A673 (cell line): Measurements from ENCODE around the gene RAB7B. TPM values are rescaled to one million over a fixed set of nuclear protein-coding genes. Genes with fewer than 3 reads are reported as not detected.

Experiments
- BruUV-seq: library from RNA; stranded (reverse); fragments of 400-500 nt; replicated peaks from 2 replicates; lab custom pipeline; 2021; lab: Mats Ljungman, UMichigan
- CTCF ChIA-PET: fragments of 300-600 bp; sonication (Branson Sonifier 250); formaldehyde crosslinking; loops from one replicate; lab custom pipeline; 2022; ENCODE audit warnings: antibody characterized with exemption; lab: Charles Lee
- POLR2A ChIA-PET: fragments of 300-600 bp; sonication (Branson Sonifier 250); formaldehyde crosslinking; loops from one replicate; lab custom pipeline; 2022; ENCODE audit warnings: antibody characterized with exemption; ENCODE audit not compliant: low non-redundant PET; lab: Charles Lee
- DNase-seq: peaks from one replicate; pipeline ENCODE4 v3.0.0-alpha.2; 2015; ENCODE audit warnings: low spot score
- H3K27ac ChIP-seq: fragments of 200-600 bp; sonication (generic); 2 replicates; pipeline ENCODE4 v1.5.1; 2016; ENCODE audit warnings: mixed run types, low read depth, mild to moderate bottlenecking, mixed read lengths, antibody characterized with exemption, low read length; ENCODE audit not compliant: poor library complexity, severe bottlenecking
- H3K27me3 ChIP-seq: fragments of 200-600 bp; sonication (generic); replicated peaks from 2 replicates; pipeline ENCODE4 v1.6.1; 2017; ENCODE audit warnings: mixed run types, low read depth, mild to moderate bottlenecking, mixed read lengths, antibody characterized with exemption, low read length; ENCODE audit not compliant: insufficient read depth, poor library complexity
- H3K36me3 ChIP-seq: fragments of 200-600 bp; sonication (generic); 2 replicates; pipeline ENCODE4 v1.6.1; 2016; ENCODE audit warnings: mixed run types, mild to moderate bottlenecking, mixed read lengths, antibody characterized with exemption, low read length; ENCODE audit not compliant: insufficient read depth, poor library complexity, severe bottlenecking
- H3K4me1 ChIP-seq: fragments of 200-600 bp; sonication (generic); 2 replicates; pipeline ENCODE4 v1.6.1; 2017; ENCODE audit warnings: mixed run types, mild to moderate bottlenecking, mixed read lengths, antibody characterized with exemption, low read length; ENCODE audit not compliant: insufficient read depth, poor library complexity, severe bottlenecking
- H3K4me3 ChIP-seq: fragments of 200-600 bp; sonication (generic); 2 replicates; pipeline ENCODE4 v1.5.1; 2016; ENCODE audit warnings: low read depth, mixed run types, mild to moderate bottlenecking, mixed read lengths, low read length; ENCODE audit not compliant: poor library complexity, severe bottlenecking
- H3K9me3 ChIP-seq: fragments of 200-600 bp; sonication (generic); 2 replicates; pipeline ENCODE4 v1.6.1; 2016; ENCODE audit warnings: mixed run types, low read depth, mild to moderate bottlenecking, mixed read lengths, antibody characterized with exemption, low read length; ENCODE audit not compliant: poor library complexity, severe bottlenecking
- EZH2 ChIP-seq: fragments of 200-600 bp; sonication (generic); IDR thresholded peaks from 2 replicates; pipeline ENCODE4 v1.6.1; 2017; ENCODE audit warnings: borderline replicate concordance, low read depth, mild to moderate bottlenecking, mixed read lengths, antibody characterized with exemption, low read length; ENCODE audit not compliant: poor library complexity, severe bottlenecking
- intact Hi-C: fragments of 100-400 bp; cut with micrococcal nuclease; formaldehyde crosslinking; loops from one replicate; pipeline ENCODE4 v1.10.0; 2022; ENCODE audit not compliant: unreplicated experiment
- total RNA-seq: library from RNA; stranded (reverse); gene quantifications from 2 replicates; pipeline ENCODE4 v1.2.3, GENCODE V29; 2021
- TF ChIP-seq, protein P1 (sequence below): fragments of 300-800, 200-600 bp; sonication (generic); conservative IDR thresholded peaks from 2 replicates; pipeline ENCODE4 v1.5.1; 2017; ENCODE audit warnings: low read depth, mild to moderate bottlenecking, antibody characterized with exemption, low read length, moderate library complexity, mixed read lengths

RAB7B gene
- total RNA-seq, 1 experiment from 2014 or later = 0.11 TPM

DNA sequence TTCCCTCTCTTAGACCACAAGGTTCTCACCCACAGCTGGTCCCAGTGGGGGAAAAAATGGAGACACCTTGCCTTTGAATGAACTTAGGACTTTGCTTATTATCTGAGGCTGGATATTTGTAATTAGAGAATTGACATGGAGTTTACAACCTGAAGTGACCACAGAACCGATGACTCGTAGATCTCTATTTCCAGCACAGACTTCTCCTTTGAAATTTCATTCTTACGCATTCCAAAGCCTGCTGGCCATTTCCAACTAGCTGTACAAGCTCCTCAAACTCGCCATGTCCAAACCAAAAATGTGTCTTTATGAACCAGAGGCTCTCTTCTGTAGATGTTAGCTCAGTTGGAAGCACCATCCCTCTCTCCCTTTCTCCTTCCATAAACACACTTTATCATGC is 12.0 kb downstream of the RAB7B start:
- TF ChIP-seq, protein P1, sequence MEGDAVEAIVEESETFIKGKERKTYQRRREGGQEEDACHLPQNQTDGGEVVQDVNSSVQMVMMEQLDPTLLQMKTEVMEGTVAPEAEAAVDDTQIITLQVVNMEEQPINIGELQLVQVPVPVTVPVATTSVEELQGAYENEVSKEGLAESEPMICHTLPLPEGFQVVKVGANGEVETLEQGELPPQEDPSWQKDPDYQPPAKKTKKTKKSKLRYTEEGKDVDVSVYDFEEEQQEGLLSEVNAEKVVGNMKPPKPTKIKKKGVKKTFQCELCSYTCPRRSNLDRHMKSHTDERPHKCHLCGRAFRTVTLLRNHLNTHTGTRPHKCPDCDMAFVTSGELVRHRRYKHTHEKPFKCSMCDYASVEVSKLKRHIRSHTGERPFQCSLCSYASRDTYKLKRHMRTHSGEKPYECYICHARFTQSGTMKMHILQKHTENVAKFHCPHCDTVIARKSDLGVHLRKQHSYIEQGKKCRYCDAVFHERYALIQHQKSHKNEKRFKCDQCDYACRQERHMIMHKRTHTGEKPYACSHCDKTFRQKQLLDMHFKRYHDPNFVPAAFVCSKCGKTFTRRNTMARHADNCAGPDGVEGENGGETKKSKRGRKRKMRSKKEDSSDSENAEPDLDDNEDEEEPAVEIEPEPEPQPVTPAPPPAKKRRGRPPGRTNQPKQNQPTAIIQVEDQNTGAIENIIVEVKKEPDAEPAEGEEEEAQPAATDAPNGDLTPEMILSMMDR = no peak
- no peak for TF ChIP-seq EZH2
- ChIA-PET POLR2A (no interaction called here), CTCF (interaction anchor here (1.9 kb wide), 1 partner anchor 14 kb away, joined by 7 read pairs; no protein-coding TSS in a partner anchor)
- Histone ChIP-seq H3K27me3 (no peaks in the 10 kb centered on the region), H3K27ac (no peak overlapping the region), H3K9me3 (no peaks in the 10 kb centered on the region), H3K36me3 (no peaks in the 10 kb centered on the region), H3K4me3 (no peak overlapping the region), H3K4me1 (no peaks in the 10 kb centered on the region)
- no peak for DNase-seq
- intact Hi-C loops = no loop called here
- BruUV-seq = no TSS peak

DNA sequence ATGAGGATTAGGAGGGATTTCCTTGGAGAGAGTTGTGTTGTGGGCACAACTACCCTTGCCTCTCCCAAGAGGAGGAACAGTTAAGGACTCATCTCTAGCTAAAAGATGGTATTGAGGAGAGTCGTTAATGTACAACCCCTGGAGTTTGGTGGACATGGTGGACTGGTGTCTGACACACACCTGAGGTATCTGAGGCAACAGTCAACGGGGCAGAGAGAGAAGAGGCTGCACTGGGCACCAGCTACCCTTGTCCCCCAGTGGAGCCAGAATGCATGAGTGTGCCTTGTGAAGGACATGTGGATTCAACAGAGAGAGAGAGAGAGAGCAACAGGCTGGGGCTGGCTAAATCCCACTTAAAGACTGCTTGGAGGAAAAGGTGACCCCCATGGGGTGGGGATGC is 13.0 kb downstream of the RAB7B start:
- no peaks in the 10 kb centered on the region for H3K36me3 ChIP-seq
- no TSS peak for BruUV-seq
- no peaks in the 10 kb centered on the region for H3K27me3 ChIP-seq
- no peak overlapping the region for H3K27ac ChIP-seq
- POLR2A ChIA-PET = no interaction called here
- CTCF ChIA-PET = interaction anchor here (1.1 kb wide), 1 partner anchor 13 kb away, joined by 5 read pairs; no protein-coding TSS in a partner anchor
- H3K4me3 ChIP-seq = no peak overlapping the region
- no peak for DNase-seq
- no peaks in the 10 kb centered on the region for H3K4me1 ChIP-seq
- TF ChIP-seq EZH2 = no peak
- TF ChIP-seq, protein P1 = no peak
- intact Hi-C loops = no loop called here
- no peaks in the 10 kb centered on the region for H3K9me3 ChIP-seq

DNA sequence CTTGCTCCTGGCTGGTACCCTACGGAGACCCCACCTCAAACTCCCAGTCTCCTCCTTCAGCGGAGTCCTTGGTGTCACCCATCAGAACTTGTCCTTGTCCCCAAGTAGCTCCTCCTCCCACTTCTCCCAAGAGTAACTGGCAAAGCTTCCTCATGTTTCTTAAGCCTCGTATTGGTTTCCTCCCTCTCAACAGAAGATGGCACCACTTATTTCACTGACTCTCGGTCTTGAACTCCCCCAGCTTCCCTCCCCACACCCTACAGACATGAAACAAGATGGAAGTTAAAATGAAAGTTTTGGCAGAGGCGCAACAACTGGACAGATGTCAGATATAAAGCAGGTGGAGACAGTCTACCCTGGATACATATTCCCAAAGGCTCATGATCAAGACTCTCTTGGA is 13.4 kb downstream of the RAB7B start:
- no TSS peak for BruUV-seq
- Histone ChIP-seq H3K4me1 (no peaks in the 10 kb centered on the region), H3K4me3 (no peak overlapping the region), H3K9me3 (no peaks in the 10 kb centered on the region), H3K27ac (no peak overlapping the region), H3K27me3 (no peaks in the 10 kb centered on the region), H3K36me3 (no peaks in the 10 kb centered on the region)
- ChIA-PET CTCF (interaction anchor here (1.1 kb wide), 1 partner anchor 12 kb away, joined by 5 read pairs; no protein-coding TSS in a partner anchor), POLR2A (no interaction called here)
- no peak for DNase-seq
- no peak for TF ChIP-seq EZH2
- TF ChIP-seq, protein P1 = no peak
- intact Hi-C loops = no loop called here
